ENCODE measurements around the gene TBC1D17.

DNA sequence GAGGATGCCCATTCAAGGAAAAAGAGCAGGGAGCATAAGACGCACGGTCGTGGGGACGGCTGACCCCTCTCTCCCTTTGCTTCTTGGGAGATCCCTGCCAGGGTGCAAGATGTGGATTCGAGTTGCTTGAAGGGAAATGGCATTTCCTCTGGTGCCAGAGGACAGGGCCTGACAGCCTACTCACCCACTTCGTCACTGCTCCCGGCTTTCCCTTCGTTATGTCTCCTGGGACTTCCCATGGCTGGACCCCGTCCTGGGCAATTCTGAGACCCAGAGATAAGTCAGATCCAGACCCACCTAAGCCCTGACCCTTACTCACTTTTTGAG is 1.2 kb downstream of the TBC1D17 start:
- TF ChIP-seq CTCF (IDR thresholded peaks at IDR 0.05; ENCODE audit: low read length) (no peak), EZH2 (optimal IDR thresholded peaks at IDR 0.05; ENCODE audit: low read depth, low read length) (no peak), EZH2phosphoT487 (IDR thresholded peaks at IDR 0.05; ENCODE audit: low read length) (no peak)

All from MM.1S (cell line).